Hepatocyte (in vitro differentiated cells): Measurements from ENCODE around the gene RPTOR.

Experiments used
- CTCF ChIP-seq: fragments of 200-600 bp; sonication (generic); IDR thresholded peaks from 2 replicates; pipeline ENCODE4 v1.5.1; 2016; ENCODE audit warnings: antibody characterized with exemption, mild to moderate bottlenecking; ENCODE audit not compliant: poor library complexity
- EZH2 ChIP-seq: fragments of 200-600 bp; sonication (generic); IDR thresholded peaks from 2 replicates; pipeline ENCODE4 v1.6.1; 2016; ENCODE audit warnings: antibody characterized with exemption, mild to moderate bottlenecking, borderline replicate concordance
- EZH2phosphoT487 ChIP-seq: fragments of 200-600 bp; sonication (generic); IDR thresholded peaks from one replicate; pipeline ENCODE4 v1.6.1; 2018; ENCODE audit warnings: antibody characterized with exemption, mild to moderate bottlenecking, low read depth, moderate library complexity; ENCODE audit not compliant: unreplicated experiment, severe bottlenecking

GRCh38 chr17:80853076-80853475 is 308.4 kb downstream of the RPTOR start:
- TF ChIP-seq CTCF: no peak
- TF ChIP-seq EZH2: no peak
- TF ChIP-seq EZH2phosphoT487: no peak
